H9 (cell line): Measurements from ENCODE around the gene PMIS2. TPM values are rescaled to one million over a fixed set of nuclear protein-coding genes. Genes with fewer than 3 reads are reported as not detected.

Experiments
- DNase-seq: peaks from one replicate; pipeline ENCODE4 v3.0.0-alpha.2; 2017
- H2AFZ ChIP-seq: one replicate; pipeline ENCODE4 v1.6.1; 2013; ENCODE audit warnings: mild to moderate bottlenecking, low read length, control low read depth, moderate library complexity
- H2AK5ac ChIP-seq: 2 replicates; pipeline ENCODE4 v1.6.1; 2013; ENCODE audit warnings: low read length, control low read depth, mixed read lengths; ENCODE audit not compliant: insufficient read length
- H2BK120ac ChIP-seq: one replicate; pipeline ENCODE4 v1.6.1; 2013; ENCODE audit warnings: low read depth, mild to moderate bottlenecking, low read length, control low read depth, inconsistent platforms; ENCODE audit not compliant: poor library complexity, severe bottlenecking
- H2BK12ac ChIP-seq: 2 replicates; pipeline ENCODE4 v1.6.1; 2013; ENCODE audit warnings: low read length, control low read depth, mixed read lengths, low read depth; ENCODE audit not compliant: insufficient read length
- H2BK15ac ChIP-seq: 2 replicates; pipeline ENCODE4 v1.6.1; 2013; ENCODE audit warnings: low read depth, low read length, control low read depth
- H2BK20ac ChIP-seq: one replicate; pipeline ENCODE4 v1.6.1; 2013; ENCODE audit warnings: low read depth, mild to moderate bottlenecking, low read length, control low read depth, inconsistent platforms; ENCODE audit not compliant: poor library complexity, severe bottlenecking
- H2BK5ac ChIP-seq: 2 replicates; pipeline ENCODE4 v1.6.1; 2013; ENCODE audit warnings: low read length, control low read depth, mixed read lengths; ENCODE audit not compliant: insufficient read length
- H3K14ac ChIP-seq: 2 replicates; pipeline ENCODE4 v1.6.1; 2013; ENCODE audit warnings: low read length, control low read depth; ENCODE audit not compliant: insufficient read depth
- H3K18ac ChIP-seq: 2 replicates; pipeline ENCODE4 v1.6.1; 2013; ENCODE audit warnings: low read depth, mild to moderate bottlenecking, mixed read lengths, low read length, control low read depth; ENCODE audit not compliant: insufficient read length
- H3K23ac ChIP-seq: 2 replicates; pipeline ENCODE4 v1.6.1; 2013; ENCODE audit warnings: low read length, control low read depth, mixed read lengths, low read depth; ENCODE audit not compliant: insufficient read length
- H3K23me2 ChIP-seq: 2 replicates; pipeline ENCODE4 v1.6.1; 2013; ENCODE audit warnings: low read depth, mild to moderate bottlenecking, mixed read lengths, low read length, control low read depth; ENCODE audit not compliant: insufficient read length, poor library complexity, severe bottlenecking
- H3K27ac ChIP-seq: 2 replicates; pipeline ENCODE4 v1.5.1; 2013; ENCODE audit warnings: low read length, control low read depth, mixed read lengths, low read depth; ENCODE audit not compliant: insufficient read length
- H3K27me3 ChIP-seq: 2 replicates; pipeline ENCODE4 v1.6.1; 2013; ENCODE audit warnings: low read length, control low read depth, inconsistent platforms; ENCODE audit not compliant: insufficient read depth
- H3K4ac ChIP-seq: 2 replicates; pipeline ENCODE4 v1.6.1; 2013; ENCODE audit warnings: low read depth, mild to moderate bottlenecking, control low read depth, inconsistent platforms, low read length, moderate library complexity
- H3K4me1 ChIP-seq: 2 replicates; pipeline ENCODE4 v1.6.1; 2013; ENCODE audit warnings: low read length, control low read depth, inconsistent platforms; ENCODE audit not compliant: insufficient read depth
- H3K4me2 ChIP-seq: 2 replicates; pipeline ENCODE4 v1.6.1; 2013; ENCODE audit warnings: low read length, control low read depth, mixed read lengths; ENCODE audit not compliant: insufficient read length, insufficient read depth
- H3K56ac ChIP-seq: 2 replicates; pipeline ENCODE4 v1.6.1; 2013; ENCODE audit warnings: low read depth, mild to moderate bottlenecking, mixed read lengths, low read length, control low read depth; ENCODE audit not compliant: insufficient read length
- H3K79me1 ChIP-seq: 2 replicates; pipeline ENCODE4 v1.6.1; 2013; ENCODE audit warnings: low read depth, mild to moderate bottlenecking, moderate library complexity, low read length, control low read depth, inconsistent platforms; ENCODE audit not compliant: insufficient read depth, poor library complexity, severe bottlenecking
- H3K79me2 ChIP-seq: 2 replicates; pipeline ENCODE4 v1.6.1; 2013; ENCODE audit warnings: low read length, control low read depth, inconsistent platforms; ENCODE audit not compliant: insufficient read depth
- H3K9ac ChIP-seq: 2 replicates; pipeline ENCODE4 v1.6.1; 2013; ENCODE audit warnings: low read length, control low read depth, mixed read lengths; ENCODE audit not compliant: insufficient read length; ENCODE audit errors: extremely low read depth
- H3K9me3 ChIP-seq: one replicate; pipeline ENCODE4 v1.6.1; 2013; ENCODE audit warnings: low read depth, low read length, inconsistent platforms; ENCODE audit not compliant: control insufficient read depth
- H3T11ph ChIP-seq: one replicate; pipeline ENCODE4 v1.6.1; 2013; ENCODE audit warnings: mild to moderate bottlenecking, low read length, control low read depth, inconsistent platforms
- H4K20me1 ChIP-seq: one replicate; pipeline ENCODE4 v1.6.1; 2013; ENCODE audit not compliant: control insufficient read depth, insufficient read length, insufficient read depth
- H4K5ac ChIP-seq: 2 replicates; pipeline ENCODE4 v1.6.1; 2013; ENCODE audit warnings: low read depth, mild to moderate bottlenecking, mixed read lengths, low read length, control low read depth; ENCODE audit not compliant: insufficient read length
- H4K8ac ChIP-seq: replicated peaks from 2 replicates; pipeline ENCODE4 v1.6.1; 2013; ENCODE audit warnings: low read length, control low read depth, mixed read lengths, low read depth; ENCODE audit not compliant: insufficient read length
- H4K91ac ChIP-seq: 2 replicates; pipeline ENCODE4 v1.6.1; 2013; ENCODE audit warnings: low read depth, mild to moderate bottlenecking, moderate library complexity, mixed read lengths, low read length, control low read depth; ENCODE audit not compliant: insufficient read length
- H3K27ac Mint-ChIP-seq, 3 experiments: 2 replicates in 2 of 3; 3 replicates in 1 of 3; pipeline ENCODE4 v1.8.0; 2020 to 2021; ENCODE audit warnings: mixed read lengths in 3 of 3, mild to moderate bottlenecking in 1 of 3, moderate library complexity in 1 of 3
- H3K27me3 Mint-ChIP-seq: 2 replicates; pipeline ENCODE4 v1.8.0; 2021; ENCODE audit warnings: low read depth, mild to moderate bottlenecking, moderate library complexity, mixed read lengths
- H3K36me3 Mint-ChIP-seq, 3 experiments: 2 replicates in 2 of 3; 3 replicates in 1 of 3; pipeline ENCODE4 v1.8.0; 2020 to 2021; ENCODE audit warnings: low read depth in 3 of 3, mixed read lengths in 3 of 3; ENCODE audit not compliant: insufficient read depth in 1 of 3
- H3K4me1 Mint-ChIP-seq, 2 experiments: 2 replicates each; pipeline ENCODE4 v1.8.0; 2020; ENCODE audit warnings: mixed read lengths in 2 of 2
- H3K4me3 Mint-ChIP-seq, 2 experiments: 2 replicates in 1 of 2; 3 replicates in 1 of 2; pipeline ENCODE4 v1.8.0; 2020 to 2021; ENCODE audit warnings: mild to moderate bottlenecking in 2 of 2, mixed read lengths in 2 of 2, moderate library complexity in 1 of 2
- H3K9me3 Mint-ChIP-seq, 2 experiments: 2 replicates in 1 of 2; 3 replicates in 1 of 2; pipeline ENCODE4 v1.8.0; 2020; ENCODE audit warnings: mild to moderate bottlenecking in 2 of 2, mixed read lengths in 2 of 2, moderate library complexity in 1 of 2
- CTCF ChIP-seq: fragments of 200-600 bp; sonication (generic); conservative IDR thresholded peaks from 3 replicates; pipeline ENCODE4 v1.8.0; 2021; ENCODE audit warnings: antibody characterized with exemption, mild to moderate bottlenecking
- WGBS: extraction: QIAGEN DNeasy Blood & Tissue Kit; methylation state at CpG from one replicate; pipeline ENCODE4 v1.1.7; 2013; ENCODE audit warnings: missing lambda C conversion rate, low lambda C conversion rate, mixed read lengths; ENCODE audit not compliant: insufficient read length; ENCODE audit errors: extremely low coverage; 5-methylcytosine and 5-hydroxymethylcytosine counted together
- total RNA-seq: library from RNA; stranded (reverse); gene quantifications from 2 replicates; pipeline ENCODE4 v1.2.1, GENCODE V29; 2021

The PMIS2 gene
- total RNA-seq, 1 experiment from 2014 or later: not detected

- Histone ChIP-seq H3K23ac (no peak overlapping the region), H3K14ac (no peak overlapping the region), H2BK120ac (no peak overlapping the region), H2BK5ac (no peak overlapping the region), H3K9me3 (no peaks in the 10 kb centered on the region), H3K4me1 (no peaks in the 10 kb centered on the region), H4K91ac (no peak overlapping the region), H3K27me3 (no peaks in the 10 kb centered on the region), H3K23me2 (no peaks in the 10 kb centered on the region), H3K56ac (no peak overlapping the region), H3K27ac (no peak overlapping the region), H2AK5ac (no peak overlapping the region), H4K8ac (no peak overlapping the region), H3K9ac (no peak overlapping the region), H3K18ac (no peak overlapping the region), H3K4me2 (no peak overlapping the region), H2BK15ac (no peak overlapping the region), H3K79me2 (no peaks in the 10 kb centered on the region), H3K79me1 (no peaks in the 10 kb centered on the region), H4K20me1 (no peaks in the 10 kb centered on the region), H4K5ac (no peak overlapping the region), H3K4ac (no peak overlapping the region), H2AFZ (no peak overlapping the region), H3T11ph (no peak overlapping the region), H2BK20ac (no peak overlapping the region), H2BK12ac (no peak overlapping the region)
- no peak for TF ChIP-seq CTCF
- no peak for DNase-seq
- H3K27ac Mint-ChIP-seq: no peak overlapping the region
- peaks cover 0 to 2% of the 10 kb centered on the region in 2 experiments; a peak in 1 of 4 replicates for H3K4me1 Mint-ChIP-seq
- H3K4me3 Mint-ChIP-seq: no peak overlapping the region
- no CpG with 5 or more reads among the region's 3 CpGs for WGBS
- no peaks in the 10 kb centered on the region for H3K9me3 Mint-ChIP-seq
- peaks cover 30% of the 10 kb centered on the region for H3K27me3 Mint-ChIP-seq
- H3K36me3 Mint-ChIP-seq: no peaks in the 10 kb centered on the region
These were observed 4.9 kb downstream of the PMIS2 start for GRCh38 chr19:35590875-35591274.
